Mucosa of descending colon (tissue), 3 donors: ENCODE data around the gene CNRIP1. TPM values are rescaled to one million over a fixed set of nuclear protein-coding genes. Genes with fewer than 3 reads are reported as not detected.

Experiments
- ATAC-seq: fragments of 200-7000 bp; cut with Tn5 transposase; one replicate; pipeline ENCODE4 v1.9.1; 2020; ENCODE audit warnings: mild to moderate bottlenecking, moderate library complexity
- DNase-seq, 3 donors: peaks; one replicate each; pipeline ENCODE4 v3.0.0-alpha.2; 2020
- H3K36me3 ChIP-seq: fragments of 200-600 bp; one replicate; pipeline ENCODE4 v1.8.0; 2021; ENCODE audit warnings: low read depth, mild to moderate bottlenecking
- H3K4me1 ChIP-seq: fragments of 200-600 bp; one replicate; pipeline ENCODE4 v1.8.0; 2021; ENCODE audit warnings: low read depth, mild to moderate bottlenecking
- H3K4me3 ChIP-seq: fragments of 200-600 bp; one replicate; pipeline ENCODE4 v1.8.0; 2021; ENCODE audit warnings: mild to moderate bottlenecking
- H3K9me3 ChIP-seq: fragments of 200-600 bp; one replicate; pipeline ENCODE4 v1.8.0; 2021; ENCODE audit warnings: mild to moderate bottlenecking
- intact Hi-C, 2 donors: fragments of 100-400 bp; cut with DNase I in 1 of 2; cut with micrococcal nuclease in 1 of 2; formaldehyde crosslinking; loops; one replicate each; pipeline versions ENCODE4 v1.11.0 to v1.11.1; 2022; cut with DNase I, micrococcal nuclease
- total RNA-seq, 3 donors: library from RNA; stranded (reverse); fragmentation: NEBNext Ultra II Directional in 2 of 3; extraction: Animal tissue kit (Norgen Biotek cat#: 25700) in 2 of 3; gene quantifications; one replicate each; pipeline versions ENCODE4 v1.2.1 to v1.2.4, GENCODE V29; 2021 to 2023
- TF ChIP-seq, protein P1 (sequence below): fragments of 200-600 bp; IDR thresholded peaks from one replicate; pipeline ENCODE4 v1.8.0; 2022; ENCODE audit warnings: antibody characterized with exemption, mild to moderate bottlenecking
- donor health status: DM: no; HTN: no; CAD: no; lungs with moderate emphysema.
- donor health status: DM: no; HTN: no; CAD: no.
- donor health status: DM: no; HTN: yes; CAD: no.

Gene CNRIP1
- total RNA-seq, 3 donors from 2014 or later: 4.1 to 20.0 (median 6.2) TPM

DNA sequence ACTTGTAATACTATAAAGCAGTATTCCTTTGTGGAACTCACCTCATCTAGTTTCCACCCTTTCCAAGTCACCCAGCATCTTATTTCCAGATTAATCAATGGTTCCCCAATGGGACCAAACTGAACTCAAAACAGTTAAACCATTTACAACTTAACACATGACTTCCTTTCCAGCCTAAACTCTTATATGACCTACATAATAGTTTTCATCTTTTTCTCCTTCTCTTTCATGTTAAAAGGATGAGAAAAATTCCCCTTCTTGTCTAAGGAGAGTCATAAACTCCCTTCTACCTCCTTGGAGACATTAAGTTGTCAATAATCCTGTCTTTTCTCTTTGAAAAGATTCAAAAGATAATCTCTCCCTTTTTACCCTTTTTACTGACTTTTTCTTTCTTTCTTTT is 74.1 kb downstream of the CNRIP1 start:
- H3K4me1 ChIP-seq: peaks cover 37% of the 10 kb centered on the region

DNA sequence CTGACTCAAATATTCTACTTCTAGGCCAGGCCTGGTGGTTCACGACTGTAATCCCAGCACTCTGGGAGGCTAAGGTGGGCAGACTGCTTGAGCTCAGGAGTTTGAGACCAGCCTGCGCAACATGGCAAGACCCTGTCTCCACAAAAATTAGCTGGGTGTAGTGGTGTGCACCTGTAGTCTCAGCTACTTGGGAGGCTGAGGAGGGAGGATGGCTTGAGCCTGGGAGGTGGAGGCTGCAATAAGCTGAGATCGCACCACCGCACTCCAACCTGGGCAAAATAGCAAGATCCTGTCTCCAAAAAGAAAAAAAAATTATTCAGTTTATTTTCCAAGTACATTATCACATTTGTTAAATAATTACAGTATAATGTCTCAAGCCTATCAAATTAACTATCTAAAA is 74.7 kb downstream of the CNRIP1 start:
- intact Hi-C loops: loop anchor here in 1 of 2 donors (10.0 kb wide), 1 partner anchor 50 kb away; no protein-coding TSS in a partner anchor
- TF ChIP-seq, protein P1, sequence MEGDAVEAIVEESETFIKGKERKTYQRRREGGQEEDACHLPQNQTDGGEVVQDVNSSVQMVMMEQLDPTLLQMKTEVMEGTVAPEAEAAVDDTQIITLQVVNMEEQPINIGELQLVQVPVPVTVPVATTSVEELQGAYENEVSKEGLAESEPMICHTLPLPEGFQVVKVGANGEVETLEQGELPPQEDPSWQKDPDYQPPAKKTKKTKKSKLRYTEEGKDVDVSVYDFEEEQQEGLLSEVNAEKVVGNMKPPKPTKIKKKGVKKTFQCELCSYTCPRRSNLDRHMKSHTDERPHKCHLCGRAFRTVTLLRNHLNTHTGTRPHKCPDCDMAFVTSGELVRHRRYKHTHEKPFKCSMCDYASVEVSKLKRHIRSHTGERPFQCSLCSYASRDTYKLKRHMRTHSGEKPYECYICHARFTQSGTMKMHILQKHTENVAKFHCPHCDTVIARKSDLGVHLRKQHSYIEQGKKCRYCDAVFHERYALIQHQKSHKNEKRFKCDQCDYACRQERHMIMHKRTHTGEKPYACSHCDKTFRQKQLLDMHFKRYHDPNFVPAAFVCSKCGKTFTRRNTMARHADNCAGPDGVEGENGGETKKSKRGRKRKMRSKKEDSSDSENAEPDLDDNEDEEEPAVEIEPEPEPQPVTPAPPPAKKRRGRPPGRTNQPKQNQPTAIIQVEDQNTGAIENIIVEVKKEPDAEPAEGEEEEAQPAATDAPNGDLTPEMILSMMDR: no peak
- no peak for DNase-seq
- no peaks in the 10 kb centered on the region for H3K9me3 ChIP-seq
- H3K36me3 ChIP-seq: no peaks in the 10 kb centered on the region
- ATAC-seq: no peak
- H3K4me1 ChIP-seq: peaks cover 35% of the 10 kb centered on the region
- H3K4me3 ChIP-seq: no peak overlapping the region

More for the DNA sequence above, 74.1 kb downstream of the CNRIP1 start:
- no peak overlapping the region for H3K4me3 ChIP-seq
- H3K9me3 ChIP-seq: no peaks in the 10 kb centered on the region
- TF ChIP-seq, protein P1: no peak
- H3K36me3 ChIP-seq: no peaks in the 10 kb centered on the region
- ATAC-seq (no peak), DNase-seq (no peak)
- intact Hi-C loops: loop anchor here in 1 of 2 donors (10.0 kb wide), 1 partner anchor 51 kb away; no protein-coding TSS in a partner anchor

DNA sequence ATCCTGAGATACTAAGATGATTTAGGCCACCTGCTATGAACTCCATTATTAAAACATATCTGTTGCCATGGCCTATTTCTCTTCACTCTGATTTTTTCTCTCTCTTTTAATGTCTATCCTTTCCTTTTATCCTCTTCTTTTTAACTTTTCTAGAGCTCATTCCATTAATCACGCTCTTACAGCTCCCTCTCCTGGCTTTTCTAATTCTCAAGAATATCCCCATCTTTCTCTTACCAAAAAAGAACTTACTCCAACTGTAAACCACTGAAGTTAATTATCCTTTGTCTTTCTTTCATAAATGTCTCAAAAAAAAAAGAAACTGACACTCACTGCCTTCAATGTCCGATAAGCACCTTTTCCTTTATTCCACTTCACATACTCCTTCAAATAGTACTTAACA is 75.3 kb downstream of the CNRIP1 start:
- no peak for ATAC-seq
- Histone ChIP-seq H3K36me3 (no peaks in the 10 kb centered on the region), H3K9me3 (no peaks in the 10 kb centered on the region), H3K4me3 (no peak overlapping the region), H3K4me1 (peaks cover 32% of the 10 kb centered on the region)
- intact Hi-C loops: loop anchor here in 1 of 2 donors (10.0 kb wide), 1 partner anchor 50 kb away; no protein-coding TSS in a partner anchor
- TF ChIP-seq, protein P1: no peak
- no peak for DNase-seq

Other genes with a start within 250 kb of the CNRIP1 start
- 10 to 100 TPM in 1 of 3 donors, 1 to 10 TPM in 2; 5.1 to 12.3 (median 7.9) TPM for gene PNO1, start 162.1 kb downstream of the CNRIP1 start, total RNA-seq
- 10 to 100 TPM; 45.9 to 54.0 (median 53.4) TPM for gene PPP3R1, start 67.4 kb downstream of the CNRIP1 start, total RNA-seq
- gene PLEK, start 45.3 kb upstream of the CNRIP1 start, total RNA-seq: 10 to 100 TPM in 2 of 3 donors, 1 to 10 TPM in 1; 4.8 to 16.0 (median 13.8) TPM
- 1 to 10 TPM; 1.5 to 2.6 (median 1.9) TPM for gene FBXO48, start 147.3 kb upstream of the CNRIP1 start, total RNA-seq
- 1 to 10 TPM; 1.9 to 9.7 (median 2.7) TPM for gene APLF, start 147.6 kb upstream of the CNRIP1 start, total RNA-seq